K562 (cell line): Measurements from ENCODE around the gene OBSCN. TPM values are rescaled to one million over a fixed set of nuclear protein-coding genes. Genes with fewer than 3 reads are reported as not detected.

ENCODE experiments used
- ATAC-seq: fragments of 200-7000 bp; cut with Tn5 transposase; 3 replicates; pipeline ENCODE4 v1.9.1; 2020; ENCODE audit warnings: moderate library complexity
- BruUV-seq: library from RNA; stranded (reverse); fragments of 400-500 nt; replicated peaks from 2 replicates; lab custom pipeline; 2021; lab: Mats Ljungman, UMichigan
- CTCF ChIA-PET: fragments of 300-600 bp; formaldehyde crosslinking; extraction: SDS; loops from one replicate; lab custom pipeline; 2021; ENCODE audit warnings: low intra/inter-chr PET ratio; lab: Yijun Ruan, JAX
- POLR2A ChIA-PET: fragments of 300-600, 350-650 bp; sonication (Branson Sonifier 250); formaldehyde crosslinking; extraction: SDS; loops from one replicate; lab custom pipeline; 2021; ENCODE audit warnings: antibody characterized with exemption, inconsistent platforms; lab: Yijun Ruan, JAX
- DNase-seq, 4 experiments: peaks; one replicate each; pipeline versions ENCODE4 v3.0.0 to v3.0.0-alpha.2; 2011 to 2018; ENCODE audit warnings: low spot score in 3 of 4, mixed read lengths in 3 of 4; ENCODE audit errors: extremely low read depth in 1 of 4
- FAIRE-seq: peaks from 2 replicates; lab custom pipeline; 2011; peaks lifted over from hg19 to GRCh38; lab: Jason Lieb, UNC
- H2AFZ ChIP-seq: 2 replicates; pipeline ENCODE4 v1.6.0; 2011; ENCODE audit warnings: low read depth, low read length, control low read depth, inconsistent platforms
- H3K27ac ChIP-seq: fragments of 200-600 bp; 3 replicates; pipeline ENCODE4 v1.8.0; 2011; ENCODE audit warnings: low read depth, mild to moderate bottlenecking, control low read depth, inconsistent platforms, low read length, moderate library complexity, mixed read lengths; ENCODE audit errors: extremely low read depth
- H3K27me3 ChIP-seq, 2 experiments: fragments of 300-600 bp in 1 of 2; 2 replicates in 1 of 2; 3 replicates in 1 of 2; pipeline versions ENCODE4 v1.6.0 to v1.8.0; 2011; ENCODE audit warnings: inconsistent platforms in 2 of 2, low read length in 2 of 2, mild to moderate bottlenecking in 1 of 2, mixed read lengths in 1 of 2, moderate library complexity in 1 of 2; ENCODE audit not compliant: control insufficient read depth in 2 of 2, insufficient read depth in 2 of 2
- H3K36me3 ChIP-seq: fragments of 300-600 bp; 3 replicates; pipeline ENCODE4 v1.8.0; 2011; ENCODE audit warnings: mild to moderate bottlenecking, low read length, inconsistent platforms; ENCODE audit not compliant: control insufficient read depth, insufficient read depth
- H3K4me1 ChIP-seq, 2 experiments: fragments of 200-600 bp in 1 of 2; replicated peaks in 1 of 2; 2 replicates in 1 of 2; 3 replicates in 1 of 2; pipeline versions ENCODE4 v1.5.1 to v1.8.0; 2011; ENCODE audit warnings: inconsistent platforms in 2 of 2, low read length in 2 of 2, mild to moderate bottlenecking in 1 of 2, mixed read lengths in 1 of 2, moderate library complexity in 1 of 2; ENCODE audit not compliant: control insufficient read depth in 2 of 2, insufficient read depth in 2 of 2
- H3K4me2 ChIP-seq: 2 replicates; pipeline ENCODE4 v1.6.1; 2011; ENCODE audit warnings: low read length, control low read depth, inconsistent platforms, mixed read lengths; ENCODE audit not compliant: insufficient read depth
- H3K4me3 ChIP-seq: fragments of 200-600 bp; sonication (generic), shearing (Covaris generic); 2 replicates; pipeline ENCODE4 v1.5.1; 2016; ENCODE audit warnings: control low read depth, inconsistent platforms
- H3K79me2 ChIP-seq: fragments of 200-600 bp; 3 replicates; pipeline ENCODE4 v1.8.0; 2011; ENCODE audit warnings: low read length, inconsistent platforms; ENCODE audit not compliant: control insufficient read depth, insufficient read depth
- H3K9ac ChIP-seq, 2 experiments: 2 replicates each; pipeline versions ENCODE4 v1.6.0 to v1.6.1; 2011; ENCODE audit warnings: low read depth in 2 of 2, low read length in 2 of 2, control low read depth in 1 of 2, inconsistent platforms in 1 of 2, mild to moderate bottlenecking in 1 of 2, mixed read lengths in 1 of 2; ENCODE audit not compliant: insufficient read depth in 1 of 2
- H3K9me1 ChIP-seq: one replicate; pipeline ENCODE4 v1.6.0; 2011; ENCODE audit warnings: inconsistent platforms, mild to moderate bottlenecking, low read length, moderate library complexity; ENCODE audit not compliant: control insufficient read depth, insufficient read depth
- H3K9me3 ChIP-seq: replicated peaks from 2 replicates; pipeline ENCODE4 v1.5.1; 2011; ENCODE audit warnings: low read depth, low read length, inconsistent platforms; ENCODE audit not compliant: control insufficient read depth, insufficient read depth
- H4K20me1 ChIP-seq: replicated peaks from 2 replicates; pipeline ENCODE4 v1.6.1; 2011; ENCODE audit warnings: low read length, inconsistent platforms, mixed read lengths; ENCODE audit not compliant: control insufficient read depth, insufficient read depth
- ARID3A ChIP-seq: IDR thresholded peaks from 2 replicates; pipeline ENCODE4 v1.6.1; 2012; ENCODE audit warnings: low read depth, low read length, improper control_type of control experiment, borderline replicate concordance
- ARID3B ChIP-seq: fragments of 250-450 bp; sonication (Bioruptor Pico); IDR thresholded peaks from 2 replicates; pipeline ENCODE4 v1.4.0; 2020; ENCODE audit warnings: borderline replicate concordance
- CC2D1A ChIP-seq: fragments of 450-650 bp; IDR thresholded peaks from 2 replicates; pipeline ENCODE4 v1.6.1; 2017; ENCODE audit warnings: mild to moderate bottlenecking
- EP300 ChIP-seq: IDR thresholded peaks from 2 replicates; pipeline ENCODE4 v1.6.1; 2012; ENCODE audit warnings: low read length, improper control_type of control experiment
- EP400 ChIP-seq: fragments of 450-650 bp; IDR thresholded peaks from 2 replicates; pipeline ENCODE4 v1.6.1; 2017; ENCODE audit warnings: antibody characterized with exemption, mild to moderate bottlenecking, moderate library complexity
- KDM2B ChIP-seq: fragments of 250-450 bp; sonication (Bioruptor Pico); IDR thresholded peaks from 2 replicates; pipeline ENCODE4 v1.8.0; 2021; ENCODE audit warnings: mild to moderate bottlenecking, moderate library complexity
- NELFE ChIP-seq: IDR thresholded peaks from 2 replicates; pipeline ENCODE4 v1.6.1; 2011; ENCODE audit warnings: mild to moderate bottlenecking; ENCODE audit not compliant: insufficient read depth, insufficient read length
- RAD21 ChIP-seq, 2 experiments: fragments of 250-450 bp in 1 of 2; fragments of 450-650 bp in 1 of 2; sonication (Bioruptor Pico) in 1 of 2; formaldehyde crosslinking in 1 of 2; IDR thresholded peaks in 1 of 2; conservative IDR thresholded peaks in 1 of 2; 2 replicates each; pipeline versions ENCODE4 v1.4.0 to v1.8.0; 2020 to 2022; ENCODE audit warnings: mild to moderate bottlenecking in 2 of 2, moderate library complexity in 1 of 2
- XRCC3 ChIP-seq: fragments of 450-650 bp; IDR thresholded peaks from 2 replicates; pipeline ENCODE4 v1.6.1; 2017; ENCODE audit warnings: mild to moderate bottlenecking, moderate library complexity
- ZNF431 ChIP-seq: sonication (generic); formaldehyde crosslinking; IDR thresholded peaks from 2 replicates; pipeline ENCODE4 v1.8.0; 2022; ENCODE audit warnings: mild to moderate bottlenecking, missing genetic modification reagents
- ZNF436 ChIP-seq: fragments of 250-450, 450-650 bp; sonication (Bioruptor Pico); formaldehyde crosslinking; IDR thresholded peaks from 2 replicates; pipeline ENCODE4 v1.7.0; 2020; ENCODE audit warnings: mild to moderate bottlenecking
- WGBS: fragments of 100-300 bp; shearing (Covaris generic); methylation state at CpG from one replicate; pipeline ENCODE4 v1.1.6; 2016; ENCODE audit warnings: low coverage, mixed read lengths; ENCODE audit not compliant: insufficient coverage; ENCODE audit errors: missing lambda C conversion rate; 5-methylcytosine and 5-hydroxymethylcytosine counted together
- in situ Hi-C: fragments of 300-500 bp; cut with MboI; formaldehyde crosslinking; loops from 4 replicates; pipeline ENCODE4 v1.15.0; 2018; ENCODE audit warnings: inconsistent platforms, mixed read lengths
- intact Hi-C: fragments of 100-400 bp; cut with micrococcal nuclease; formaldehyde crosslinking; loops from 2 replicates; pipeline ENCODE4 v1.14.2; 2022
- polyA plus RNA-seq, 8 experiments: library from polyadenylated mRNA; depleted of rRNA in 4 of 8; stranded (reverse) in 5 of 8; unstranded in 3 of 8; fragments of >200 nt; fragmentation: Nextera tagmentation in 2 of 8; fragmentation: Illumina TruSeq in 1 of 8; extraction: Ambion mirVana in 2 of 8; extraction: Trizol in 1 of 8; gene quantifications; 2 replicates each; pipeline versions ENCODE4 v1.2.1 to v1.2.3, GENCODE V29; 2011 to 2014; ENCODE audit warnings: inconsistent platforms in 1 of 8, missing spikeins in 1 of 8
- total RNA-seq, 7 experiments: library from RNA; depleted of rRNA in 6 of 7; stranded (reverse); fragments of >200 nt in 6 of 7; fragmentation: Illumina TruSeq in 2 of 7; extraction: Trizol in 2 of 7; gene quantifications; 2 replicates each; pipeline versions ENCODE4 v1.2.1 to v1.2.3, GENCODE V29; 2011 to 2021; ENCODE audit warnings: low replicate concordance in 1 of 7

OBSCN gene
- total and polyA plus RNA-seq, 9 of the 15 experiments (the other 6 are each of a cell fraction or from before 2014, with no cell fraction given): 0.18 to 19.7 (median 3.6) TPM

GRCh38 chr1:228161362-228161761, 46.5 kb upstream of the OBSCN start:
- WGBS: 4% methylated on average over 7 of the region's 7 CpGs
- H3K36me3 ChIP-seq: no peaks in the 10 kb centered on the region
- CTCF ChIA-PET: no interaction called here
- peaks cover 2% of the 10 kb centered on the region; the same call in 2 of the 3 replicates for H3K79me2 ChIP-seq
- no peak overlapping the region for H3K27ac ChIP-seq
- DNase-seq (no peak), FAIRE-seq (peak; percentile 81), ATAC-seq (no peak)
- POLR2A ChIA-PET: interaction anchor here (0.6 to 3.3 kb wide), 4 partner anchors 10 to 29 kb away, joined by 3 to 15 read pairs (median 4); no protein-coding TSS in a partner anchor
- peaks cover 12% of the 10 kb centered on the region for H3K9me1 ChIP-seq
- no peak overlapping the region for H3K4me2 ChIP-seq
- in situ Hi-C loops: no loop called here
- H3K9me3 ChIP-seq: no peaks in the 10 kb centered on the region
- peaks cover 10 to 66% of the 10 kb centered on the region in 2 experiments; a peak in 4 of 5 replicates for H3K4me1 ChIP-seq
- H3K27me3 ChIP-seq: no peaks in the 10 kb centered on the region
- peaks cover 6% of the 10 kb centered on the region for H4K20me1 ChIP-seq
- no TSS peak for BruUV-seq
- H3K4me3 ChIP-seq: no peak overlapping the region
- intact Hi-C loops: no loop called here
- no peak for TF ChIP-seq ARID3B
- TF ChIP-seq CC2D1A: no peak
- TF ChIP-seq NELFE: no peak
- no peak for TF ChIP-seq EP400
- no peak for TF ChIP-seq XRCC3
- no peak for TF ChIP-seq ZNF431
- TF ChIP-seq ZNF436 (CRISPR knock-in tag): no peak
- TF ChIP-seq EP300: no peak
- TF ChIP-seq ARID3A: no peak
- TF ChIP-seq KDM2B: no peak
- TF ChIP-seq RAD21 (CRISPR knock-in tag; conservative IDR thresholded peaks at IDR 0.05 in 1 of 2, IDR thresholded peaks at IDR 0.05 in 1 of 2): no peak
- no peak overlapping the region for H2AFZ ChIP-seq
- peak overlapping the region in 1 of 2 experiments; percentile 74; a peak in 1 of 4 replicates for H3K9ac ChIP-seq
